Loucy (cell line): ENCODE measurements around the gene CFAP210.

ENCODE experiments used
- EZH2phosphoT487 ChIP-seq: fragments of 200-600 bp; IDR thresholded peaks from 2 replicates; pipeline ENCODE4 v1.6.1; 2018; ENCODE audit warnings: antibody characterized with exemption, mild to moderate bottlenecking, moderate library complexity, borderline replicate concordance
- TF ChIP-seq, protein P1 (sequence below): fragments of 200-600 bp; sonication (generic); conservative IDR thresholded peaks from 2 replicates; pipeline ENCODE4 v1.5.1; 2014; ENCODE audit warnings: mild to moderate bottlenecking, antibody characterized with exemption, low read length

DNA sequence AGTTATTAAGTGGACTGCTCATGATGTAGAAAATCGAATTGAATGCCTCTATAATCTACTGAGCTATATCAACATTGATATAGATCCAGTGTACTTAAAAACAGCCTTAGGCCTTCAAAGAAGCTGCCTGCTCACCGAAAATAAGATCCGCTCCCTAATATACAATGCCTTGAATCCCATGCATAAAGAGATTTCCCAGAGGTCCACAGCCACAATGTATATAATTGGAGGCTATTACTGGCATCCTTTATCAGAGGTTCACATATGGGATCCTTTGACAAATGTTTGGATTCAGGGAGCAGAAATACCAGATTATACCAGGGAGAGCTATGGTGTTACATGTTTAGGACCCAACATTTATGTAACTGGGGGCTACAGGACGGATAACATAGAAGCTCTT, 41.4 kb upstream of the CFAP210 start:
- TF ChIP-seq, protein P1, sequence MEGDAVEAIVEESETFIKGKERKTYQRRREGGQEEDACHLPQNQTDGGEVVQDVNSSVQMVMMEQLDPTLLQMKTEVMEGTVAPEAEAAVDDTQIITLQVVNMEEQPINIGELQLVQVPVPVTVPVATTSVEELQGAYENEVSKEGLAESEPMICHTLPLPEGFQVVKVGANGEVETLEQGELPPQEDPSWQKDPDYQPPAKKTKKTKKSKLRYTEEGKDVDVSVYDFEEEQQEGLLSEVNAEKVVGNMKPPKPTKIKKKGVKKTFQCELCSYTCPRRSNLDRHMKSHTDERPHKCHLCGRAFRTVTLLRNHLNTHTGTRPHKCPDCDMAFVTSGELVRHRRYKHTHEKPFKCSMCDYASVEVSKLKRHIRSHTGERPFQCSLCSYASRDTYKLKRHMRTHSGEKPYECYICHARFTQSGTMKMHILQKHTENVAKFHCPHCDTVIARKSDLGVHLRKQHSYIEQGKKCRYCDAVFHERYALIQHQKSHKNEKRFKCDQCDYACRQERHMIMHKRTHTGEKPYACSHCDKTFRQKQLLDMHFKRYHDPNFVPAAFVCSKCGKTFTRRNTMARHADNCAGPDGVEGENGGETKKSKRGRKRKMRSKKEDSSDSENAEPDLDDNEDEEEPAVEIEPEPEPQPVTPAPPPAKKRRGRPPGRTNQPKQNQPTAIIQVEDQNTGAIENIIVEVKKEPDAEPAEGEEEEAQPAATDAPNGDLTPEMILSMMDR: no peak
- TF ChIP-seq EZH2phosphoT487: no peak
